HG03095 (cell line): ENCODE results near the gene CASK.

Experiments used
- ATAC-seq: cut with Tn5 transposase; IDR thresholded peaks from one replicate; pipeline ENCODE4 v1.9.1; 2021; ENCODE audit warnings: moderate library complexity; ENCODE audit not compliant: unreplicated experiment

Gene CASK

DNA sequence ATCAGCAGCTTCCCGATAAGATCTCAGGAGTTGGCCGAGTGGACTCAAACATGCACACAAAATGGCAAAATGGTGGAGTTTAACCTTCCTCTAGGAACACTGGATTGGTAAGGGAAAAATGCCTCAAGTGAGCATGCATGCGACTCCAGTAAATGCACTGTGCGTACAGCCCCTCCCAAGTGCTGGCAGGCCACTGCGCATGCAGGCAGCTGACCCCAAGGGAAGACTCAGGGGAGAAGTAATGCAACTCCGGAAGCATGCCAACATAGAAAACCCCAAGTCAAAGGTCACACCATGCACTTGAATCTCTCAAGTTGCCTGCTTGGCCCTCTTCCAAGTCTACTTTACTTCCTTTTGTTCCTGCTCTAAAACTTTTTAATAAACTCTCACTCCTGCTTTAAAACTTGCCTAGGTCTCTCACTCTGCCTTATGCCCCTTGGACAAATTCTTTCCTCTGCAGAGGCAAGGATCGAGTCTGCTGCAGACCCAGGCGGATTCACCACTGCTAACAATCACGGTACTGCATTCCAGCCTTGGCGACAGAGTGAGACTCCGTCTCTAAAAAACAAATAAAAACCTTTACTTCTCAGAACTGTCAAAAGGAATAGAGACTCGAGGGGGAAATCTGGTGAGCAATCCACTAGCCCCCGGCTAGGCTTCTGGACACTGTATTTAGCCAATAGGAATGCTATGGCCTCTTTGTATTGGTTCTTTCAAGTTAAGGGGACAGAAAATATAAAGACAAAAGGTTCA is 442.7 kb downstream of the CASK start:
- ATAC-seq: no peak

DNA sequence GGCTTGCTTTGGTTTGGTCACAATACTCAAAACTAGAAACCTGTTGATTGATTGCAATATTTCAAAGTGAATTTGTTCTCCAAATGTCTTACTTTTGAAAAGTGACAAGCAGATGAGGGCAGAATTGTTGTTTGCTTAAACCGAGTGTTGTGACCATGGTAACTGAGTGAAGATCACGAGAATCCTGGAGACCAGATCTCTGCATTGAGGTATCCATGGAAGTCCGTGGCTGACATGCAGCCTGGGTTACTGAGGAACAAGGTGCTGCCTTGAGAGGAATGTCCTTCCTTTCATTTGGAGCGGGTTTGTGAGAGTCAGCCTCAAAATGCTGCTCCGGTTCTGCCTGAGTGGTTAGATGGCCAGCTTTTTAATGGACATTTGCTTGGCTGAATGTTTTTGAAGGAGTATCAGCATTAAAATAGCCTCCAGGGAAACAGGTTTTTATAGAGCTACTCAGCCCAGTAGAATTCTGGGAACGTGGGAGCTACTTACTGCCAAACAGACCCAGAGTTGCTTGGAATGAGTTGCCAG is 444.9 kb downstream of the CASK start:
- no peak for ATAC-seq

DNA sequence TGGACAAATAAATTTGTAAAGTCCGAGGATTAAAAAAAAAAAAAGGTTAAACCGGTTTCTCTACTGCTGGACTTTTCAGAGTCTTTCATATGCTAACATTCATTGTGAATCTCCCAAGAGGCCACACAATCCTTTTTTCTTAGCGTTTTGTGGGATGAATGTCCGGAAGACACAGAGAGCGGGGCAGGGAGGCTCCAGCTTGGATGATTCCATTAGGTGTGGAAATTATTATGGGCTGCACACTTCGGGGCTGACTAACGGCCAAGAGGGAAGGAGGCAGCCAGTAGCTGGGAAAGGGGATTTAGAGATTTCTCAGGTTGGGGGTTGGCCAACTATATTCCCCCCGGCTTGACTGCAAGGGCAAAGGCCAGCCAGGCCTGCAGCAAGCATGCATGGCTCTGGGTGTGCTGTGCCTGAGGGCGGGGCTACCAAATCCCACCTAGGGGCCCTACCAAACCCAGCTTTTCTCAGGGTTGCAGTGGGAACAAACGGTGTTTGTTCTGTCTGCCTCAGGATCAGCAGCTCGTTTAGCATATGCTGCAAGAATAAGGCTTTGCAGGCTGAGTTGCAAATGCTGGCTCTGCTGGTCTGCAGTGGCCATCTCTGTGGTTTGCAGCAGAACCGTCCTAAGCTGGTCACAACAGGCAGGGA is 447.6 kb downstream of the CASK start:
- ATAC-seq: no peak

DNA sequence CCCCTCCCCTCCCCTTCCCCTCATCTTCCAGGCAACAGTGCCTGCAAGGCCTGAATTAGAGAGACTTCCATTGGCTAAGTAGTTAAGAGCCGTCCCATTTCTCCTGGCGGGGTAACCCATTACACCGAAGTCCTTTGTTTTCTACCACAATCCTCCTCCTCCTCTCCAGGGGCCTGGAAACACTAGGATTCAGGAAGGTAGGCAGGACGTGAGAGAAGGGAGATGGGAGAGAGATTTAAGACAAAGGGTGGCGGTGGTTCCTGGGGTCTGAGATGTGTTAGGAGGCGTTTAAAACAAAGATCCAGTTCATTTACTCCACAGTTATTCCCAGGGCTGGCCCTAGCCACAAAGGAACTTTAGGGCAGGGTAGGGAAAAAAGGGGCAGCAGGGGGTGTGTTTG is 448.2 kb downstream of the CASK start:
- ATAC-seq: no peak

DNA sequence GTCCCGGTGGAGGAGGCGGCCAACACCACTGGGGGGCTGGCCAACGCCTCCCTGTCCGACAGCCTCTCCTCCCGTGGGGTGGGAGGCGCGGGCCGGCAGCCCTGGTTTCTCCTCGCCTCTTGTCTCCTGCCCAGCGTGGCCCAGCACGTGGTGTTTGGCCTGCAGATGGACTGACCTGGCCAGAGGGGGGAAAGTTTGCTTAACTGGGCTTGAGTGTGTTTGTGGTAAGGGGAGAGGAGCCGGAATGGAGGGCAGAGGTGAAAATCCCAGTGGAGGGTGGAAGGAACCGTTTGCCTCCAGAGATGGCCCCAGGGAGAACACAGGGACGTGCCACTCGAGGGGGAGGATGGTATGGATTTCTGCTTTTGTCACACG is 448.6 kb downstream of the CASK start:
- no peak for ATAC-seq

DNA sequence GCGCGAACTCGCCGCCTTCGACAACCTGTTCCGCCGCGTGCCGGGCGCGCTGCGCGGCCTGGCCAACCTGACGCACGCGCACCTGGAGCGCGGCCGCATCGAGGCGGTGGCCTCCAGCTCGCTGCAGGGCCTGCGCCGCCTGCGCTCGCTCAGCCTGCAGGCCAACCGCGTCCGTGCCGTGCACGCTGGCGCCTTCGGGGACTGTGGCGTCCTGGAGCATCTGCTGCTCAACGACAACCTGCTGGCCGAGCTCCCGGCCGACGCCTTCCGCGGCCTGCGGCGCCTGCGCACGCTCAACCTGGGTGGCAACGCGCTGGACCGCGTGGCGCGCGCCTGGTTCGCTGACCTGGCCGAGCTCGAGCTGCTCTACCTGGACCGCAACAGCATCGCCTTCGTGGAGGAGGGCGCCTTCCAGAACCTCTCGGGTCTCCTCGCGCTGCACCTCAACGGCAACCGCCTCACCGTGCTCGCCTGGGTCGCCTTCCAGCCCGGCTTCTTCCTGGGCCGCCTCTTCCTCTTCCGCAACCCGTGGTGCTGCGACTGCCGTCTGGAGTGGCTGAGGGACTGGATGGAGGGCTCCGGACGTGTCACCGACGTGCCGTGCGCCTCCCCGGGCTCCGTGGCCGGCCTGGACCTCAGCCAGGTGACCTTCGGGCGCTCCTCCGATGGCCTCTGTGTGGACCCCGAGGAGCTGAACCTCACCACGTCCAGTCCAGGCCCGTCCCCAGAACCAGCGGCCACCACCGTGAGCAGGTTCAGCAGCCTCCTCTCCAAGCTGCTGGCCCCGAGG is 449.2 kb downstream of the CASK start:
- no peak for ATAC-seq

DNA sequence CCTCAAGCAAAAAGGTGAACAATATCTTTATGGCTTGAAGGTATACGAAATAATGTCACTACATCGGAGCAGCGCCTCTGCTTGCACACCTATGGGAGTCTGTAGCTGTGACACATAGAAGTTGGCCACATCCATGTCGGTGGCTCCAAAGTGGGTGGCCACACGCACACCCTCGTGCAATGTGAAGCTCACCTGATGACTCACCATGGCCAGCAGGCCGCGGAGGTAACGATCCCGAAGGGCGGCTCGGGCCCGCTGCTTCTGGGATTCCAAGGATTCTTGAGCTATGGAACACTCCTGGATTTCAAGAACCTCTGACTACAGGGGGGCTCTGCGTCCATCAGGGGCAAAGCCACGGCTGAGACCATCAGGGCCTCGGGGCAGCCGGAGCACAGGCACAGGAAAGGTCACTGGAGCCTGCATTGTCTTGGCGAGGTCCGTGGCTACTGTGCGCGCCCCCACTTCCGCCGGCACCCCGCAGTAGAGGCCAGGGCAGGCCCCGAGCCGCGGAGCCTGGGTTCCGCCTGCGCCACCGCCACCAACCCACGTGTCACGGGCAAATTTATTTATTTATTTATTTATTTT is 451.0 kb downstream of the CASK start:
- ATAC-seq: no peak

DNA sequence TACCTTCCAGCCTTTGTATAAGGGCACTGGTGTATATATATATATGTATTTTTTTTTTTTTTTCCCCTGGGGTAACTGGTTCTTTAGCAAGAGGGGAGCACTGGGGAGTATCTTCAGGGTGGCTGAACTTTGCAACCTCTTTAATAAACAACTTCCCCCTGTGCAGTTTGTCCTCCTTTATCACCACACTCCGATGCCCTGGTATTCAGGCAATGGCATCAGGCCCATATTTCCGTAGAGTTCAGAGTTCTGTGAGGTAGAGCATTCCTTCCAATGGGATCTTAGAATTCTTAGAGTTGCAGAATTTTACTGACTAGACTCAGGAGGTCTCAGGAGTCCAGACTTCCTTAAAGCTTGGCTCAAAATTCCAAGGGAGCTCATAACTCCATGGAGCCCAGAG is 451.6 kb downstream of the CASK start:
- ATAC-seq: no peak

DNA sequence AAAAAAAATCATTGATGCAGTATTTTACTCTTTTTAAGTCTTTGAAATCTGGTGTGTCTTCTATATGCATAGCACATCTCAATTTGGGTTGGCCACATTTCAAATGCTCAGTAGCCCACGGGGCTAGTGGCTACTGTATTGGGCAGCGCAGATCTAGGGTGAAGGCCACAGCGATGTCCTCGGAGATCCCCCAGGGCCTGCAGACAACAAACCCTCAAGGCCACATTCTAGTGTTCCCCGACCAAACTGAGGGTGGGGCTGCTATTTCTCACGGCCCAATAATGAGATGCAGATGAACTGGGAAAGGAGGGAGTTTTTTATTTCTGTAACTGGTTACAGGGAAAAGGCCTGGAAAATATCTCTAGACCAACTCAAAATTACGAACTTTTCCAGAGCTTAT is 452.6 kb downstream of the CASK start:
- no peak for ATAC-seq

DNA sequence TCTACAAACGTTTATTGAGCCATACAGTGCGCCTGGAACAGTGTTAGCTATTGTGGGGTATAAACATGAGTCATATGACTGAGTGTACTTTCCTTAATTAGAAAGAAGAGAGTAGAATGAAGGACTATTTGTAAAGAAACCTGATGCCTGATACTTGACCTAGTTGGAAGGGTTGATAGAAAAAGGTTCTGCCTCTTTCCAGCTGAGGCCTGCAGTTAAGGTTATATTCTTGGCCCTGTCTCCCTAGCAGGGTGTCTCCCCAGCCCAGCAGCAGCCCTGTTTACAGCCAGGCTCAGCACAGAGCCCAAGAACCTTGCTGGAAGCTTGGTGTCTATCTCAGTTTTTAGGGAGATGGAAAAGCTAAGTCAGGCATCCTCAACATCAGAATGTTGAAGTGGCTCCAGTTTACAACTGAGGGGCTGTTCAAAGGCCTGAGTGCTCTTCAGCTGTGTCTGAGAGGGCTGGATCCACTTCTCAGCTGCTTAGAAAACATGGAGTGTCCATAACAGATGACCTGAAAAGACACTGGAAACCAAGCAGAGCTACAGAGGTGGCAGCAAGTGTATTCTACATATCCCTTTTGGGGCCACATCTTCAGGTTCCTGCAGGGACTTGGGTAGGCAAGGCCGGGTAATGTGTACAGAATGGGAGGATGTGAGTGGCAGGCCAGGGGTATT is 454.6 kb downstream of the CASK start:
- no peak for ATAC-seq
